ENCODE data around the gene CDH19. TPM values are rescaled to one million over a fixed set of nuclear protein-coding genes. Genes with fewer than 3 reads are reported as not detected.

CDH19 gene
- total and polyA plus RNA-seq, 2 donors from 2014 or later, result 0.37 to 0.94 TPM

DNA sequence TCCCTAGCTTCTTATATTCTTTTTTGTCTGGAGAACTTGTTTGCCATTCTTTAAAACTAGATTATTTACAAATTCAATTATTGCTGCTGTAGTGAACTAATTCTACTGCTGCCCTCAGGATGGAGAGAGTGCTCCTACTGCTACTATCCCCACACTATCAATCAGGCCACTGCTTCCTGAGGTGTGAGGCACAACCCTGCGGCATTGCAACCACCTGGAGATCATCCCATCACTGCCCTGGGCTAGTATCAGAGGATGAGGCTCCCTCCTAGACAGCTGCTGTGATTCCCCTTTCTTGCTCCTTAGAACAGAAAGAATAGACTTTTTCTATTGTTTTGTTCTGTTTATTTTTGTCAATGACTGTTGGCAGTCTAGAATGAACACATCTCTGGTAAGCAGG lies 146.6 kb downstream of the CDH19 start:
- H3K9ac ChIP-seq (ENCODE audit: low read length in 3 of 3), result no peak overlapping the region
- H3K4me1 ChIP-seq (ENCODE audit: control insufficient read depth in 2 of 3, insufficient read depth in 2 of 3, low read depth in 1 of 3, low read length in 3 of 3), result no peaks in the 10 kb centered on the region
- TF ChIP-seq, protein P1, sequence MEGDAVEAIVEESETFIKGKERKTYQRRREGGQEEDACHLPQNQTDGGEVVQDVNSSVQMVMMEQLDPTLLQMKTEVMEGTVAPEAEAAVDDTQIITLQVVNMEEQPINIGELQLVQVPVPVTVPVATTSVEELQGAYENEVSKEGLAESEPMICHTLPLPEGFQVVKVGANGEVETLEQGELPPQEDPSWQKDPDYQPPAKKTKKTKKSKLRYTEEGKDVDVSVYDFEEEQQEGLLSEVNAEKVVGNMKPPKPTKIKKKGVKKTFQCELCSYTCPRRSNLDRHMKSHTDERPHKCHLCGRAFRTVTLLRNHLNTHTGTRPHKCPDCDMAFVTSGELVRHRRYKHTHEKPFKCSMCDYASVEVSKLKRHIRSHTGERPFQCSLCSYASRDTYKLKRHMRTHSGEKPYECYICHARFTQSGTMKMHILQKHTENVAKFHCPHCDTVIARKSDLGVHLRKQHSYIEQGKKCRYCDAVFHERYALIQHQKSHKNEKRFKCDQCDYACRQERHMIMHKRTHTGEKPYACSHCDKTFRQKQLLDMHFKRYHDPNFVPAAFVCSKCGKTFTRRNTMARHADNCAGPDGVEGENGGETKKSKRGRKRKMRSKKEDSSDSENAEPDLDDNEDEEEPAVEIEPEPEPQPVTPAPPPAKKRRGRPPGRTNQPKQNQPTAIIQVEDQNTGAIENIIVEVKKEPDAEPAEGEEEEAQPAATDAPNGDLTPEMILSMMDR (IDR thresholded peaks at IDR 0.05; ENCODE audit: borderline replicate concordance, extremely low read depth, insufficient read depth), result no peak
- no peak overlapping the region for H3K27ac ChIP-seq (ENCODE audit: low read depth in 2 of 2, low read length in 2 of 2)
- H3K9me3 ChIP-seq (ENCODE audit: control insufficient read depth in 2 of 3, insufficient read depth in 1 of 3, low read length in 3 of 3), result no peaks in the 10 kb centered on the region
- intact Hi-C loops (cut with DNase I), result no loop called here
- H3K27me3 ChIP-seq (ENCODE audit: control insufficient read depth, insufficient read depth, low read length), result no peaks in the 10 kb centered on the region
- no peaks in the 10 kb centered on the region for H3K36me3 ChIP-seq (ENCODE audit: control insufficient read depth in 2 of 3, insufficient read depth in 3 of 3, low read length in 3 of 3)
- no peak overlapping the region for H3K4me3 ChIP-seq (ENCODE audit: low read length in 3 of 3)
- DNase-seq (no peak), FAIRE-seq (no peak)
